GM19023 (cell line): ENCODE measurements around the gene CABLES2.
"Not testable (repeated sequence)": the region's sequence is repeated elsewhere in the genome, so short reads cannot be mapped to it uniquely, and the experiment has no call there.

ENCODE experiments used
- ATAC-seq: cut with Tn5 transposase; IDR thresholded peaks from one replicate; pipeline ENCODE4 v1.9.1; 2021; ENCODE audit warnings: mild to moderate bottlenecking, moderate library complexity; ENCODE audit not compliant: unreplicated experiment

CABLES2 gene

DNA sequence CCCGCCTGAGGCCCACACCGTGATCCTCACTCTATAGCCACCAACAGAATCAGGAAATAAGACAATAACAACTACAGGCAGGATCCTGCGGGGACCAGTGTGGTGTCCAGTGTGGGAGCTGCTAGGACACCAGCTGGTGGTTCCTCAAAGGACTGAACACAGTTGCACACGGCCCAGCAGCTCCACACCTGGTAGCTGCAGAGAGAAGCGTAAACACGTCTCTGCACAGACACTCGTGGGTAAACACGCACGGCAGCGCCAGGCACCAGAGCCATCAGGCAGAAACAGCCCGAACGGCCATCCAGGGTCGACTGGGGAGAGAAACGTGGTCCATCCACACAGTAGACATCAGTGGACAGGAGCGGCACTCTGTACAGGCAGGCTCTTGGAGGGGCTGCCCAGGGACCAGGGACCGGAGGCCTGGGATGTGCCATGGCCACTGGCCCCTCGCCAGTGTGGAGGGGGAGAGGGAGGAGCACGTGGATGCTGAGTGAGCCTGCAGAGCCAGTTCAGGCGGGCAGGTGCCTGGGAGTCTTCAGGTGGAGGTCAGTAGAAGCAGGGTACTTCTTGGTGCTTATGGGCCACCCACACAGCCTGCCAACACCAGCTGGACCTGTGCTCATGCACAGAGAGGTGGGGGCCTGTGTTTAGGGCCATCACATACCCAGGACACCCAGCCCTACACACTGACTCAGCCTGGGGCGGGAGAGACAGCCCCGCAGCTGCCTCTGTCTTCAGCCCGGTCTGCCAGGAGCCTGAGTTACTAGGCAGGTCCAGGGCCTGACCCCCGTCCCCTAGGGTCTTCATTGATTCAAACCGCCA is 32.5 kb downstream of the CABLES2 start:
- no peak for ATAC-seq

DNA sequence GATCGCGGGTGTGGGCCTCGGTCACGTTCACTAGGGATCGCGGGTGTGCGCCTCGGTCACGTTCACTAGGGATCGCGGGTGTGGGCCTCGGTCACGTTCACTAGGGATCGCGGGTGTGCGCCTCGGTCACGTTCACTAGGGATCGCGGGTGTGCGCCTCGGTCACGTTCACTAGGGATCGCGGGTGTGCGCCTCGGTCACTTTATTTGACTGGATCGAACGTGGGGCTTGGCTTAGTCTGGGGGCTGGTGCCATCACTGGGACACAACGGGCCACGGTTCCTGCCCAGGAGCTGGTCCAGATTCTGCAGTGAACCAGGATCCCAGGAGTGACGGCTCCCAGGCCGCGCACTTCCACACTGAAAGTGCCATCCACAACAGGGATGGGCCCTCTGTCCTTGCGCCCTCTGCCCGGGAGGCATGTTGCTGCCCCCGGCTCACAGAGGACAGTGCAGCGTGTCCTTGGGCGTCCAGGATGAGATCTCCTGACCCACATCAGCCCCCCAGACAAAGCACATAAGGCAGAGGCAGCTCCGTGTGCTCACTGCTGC is 33.4 kb downstream of the CABLES2 start:
- ATAC-seq, result not testable (repeated sequence)

DNA sequence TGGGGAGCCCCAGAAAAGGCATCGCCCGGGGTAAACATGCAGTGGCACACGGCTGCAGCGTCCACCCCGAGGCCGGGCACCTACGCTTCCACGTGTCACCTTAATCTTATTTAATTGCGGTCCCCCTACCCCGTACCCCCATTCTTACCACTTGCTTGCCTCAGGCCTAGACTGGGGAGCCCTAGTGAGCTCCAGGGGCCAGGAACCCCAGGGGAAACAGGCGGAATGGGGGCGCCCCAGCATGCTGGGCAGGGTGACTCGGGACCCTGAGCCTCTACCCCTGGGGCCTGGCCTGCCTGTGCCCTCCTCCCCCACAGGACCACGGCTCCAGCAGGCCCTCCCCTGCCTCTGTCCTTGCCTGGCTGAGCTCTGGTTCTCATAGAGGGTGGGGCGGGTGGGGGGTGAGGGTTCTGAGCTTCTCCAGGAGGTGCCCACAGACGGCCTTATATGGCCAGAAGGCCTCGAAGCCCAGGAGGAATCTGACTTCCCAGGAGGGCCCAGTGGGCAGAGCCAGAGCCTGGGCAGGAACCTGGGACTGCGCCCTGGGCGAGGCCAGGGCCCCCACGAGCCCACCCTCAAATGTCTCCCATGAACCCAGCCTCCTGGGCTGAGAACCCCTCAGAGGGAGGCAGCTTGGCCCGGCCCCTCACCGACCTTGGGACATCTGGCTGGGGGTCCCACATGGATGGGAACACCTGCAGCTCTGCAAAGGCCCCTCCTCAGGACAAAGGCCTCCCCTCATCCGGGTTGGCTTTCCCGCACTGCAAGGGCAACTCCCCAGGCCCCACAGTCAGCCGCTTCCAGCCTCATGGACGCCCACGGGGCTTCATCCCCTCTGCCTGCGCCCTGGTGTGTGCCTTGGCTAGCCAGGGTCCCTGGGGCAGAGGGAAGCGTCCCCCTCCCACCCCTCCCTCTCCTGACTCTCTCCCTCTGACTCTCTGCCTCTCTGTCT is 34.8 kb downstream of the CABLES2 start:
- no peak for ATAC-seq

DNA sequence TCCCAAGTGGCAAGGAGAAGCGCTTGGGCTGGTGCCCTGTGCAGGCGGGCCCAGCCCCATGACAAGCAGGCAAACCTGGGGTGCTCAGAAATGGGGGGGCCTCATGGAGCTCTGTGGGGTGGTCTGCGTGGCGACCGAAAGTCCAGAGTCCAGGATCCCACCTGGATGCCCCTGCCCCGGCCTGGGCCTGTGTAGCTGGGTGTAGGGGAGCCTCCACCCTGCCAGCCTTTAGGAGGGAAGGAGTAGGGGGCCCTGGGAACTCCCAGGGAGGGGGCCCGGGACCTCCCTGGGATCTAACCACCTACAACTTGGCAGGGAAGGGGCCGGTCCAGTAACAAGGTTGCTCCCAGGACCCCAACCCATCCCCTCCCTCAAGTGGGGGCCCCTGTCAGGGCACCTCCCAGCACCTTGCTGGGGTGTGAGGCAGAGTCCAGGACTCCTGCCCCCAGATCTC is 35.5 kb downstream of the CABLES2 start:
- no peak for ATAC-seq

DNA sequence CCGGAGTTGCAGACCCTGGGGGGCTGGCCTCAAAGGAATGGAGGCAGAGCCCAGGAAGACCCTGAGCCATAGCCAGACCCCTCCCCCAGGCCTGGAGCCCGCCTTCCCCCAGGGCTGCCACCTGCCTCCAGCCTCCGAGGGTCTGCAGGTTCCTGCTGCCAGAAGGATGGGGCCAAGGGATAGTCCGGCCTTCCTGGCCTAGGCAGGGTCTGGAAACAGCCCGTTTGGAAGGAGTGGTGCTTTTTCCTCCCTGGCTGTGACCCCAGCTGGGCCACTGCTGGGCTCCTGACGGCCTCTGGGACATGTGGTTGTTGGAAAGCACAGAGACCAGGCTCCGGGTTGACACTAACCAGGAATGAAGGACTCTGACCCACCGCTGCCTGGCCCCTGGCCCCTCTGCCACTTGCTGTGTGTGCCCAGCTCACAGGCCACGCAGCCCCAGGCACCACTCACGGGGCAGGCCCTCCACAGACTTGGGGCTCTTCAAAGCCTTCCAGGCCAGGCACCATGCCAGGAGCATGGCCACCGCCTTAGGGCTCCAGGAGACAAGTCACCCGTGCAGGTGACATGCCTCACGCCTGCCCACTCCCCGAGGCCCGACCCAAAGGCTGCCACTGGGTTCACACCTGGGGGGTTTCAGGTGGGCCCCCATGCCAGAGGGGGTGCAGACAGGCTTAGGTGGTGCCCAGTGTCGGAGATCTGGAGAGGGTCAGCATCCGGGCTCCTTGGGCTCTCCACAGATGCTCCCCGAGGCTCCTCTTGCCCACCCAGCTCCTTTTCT is 36.1 kb downstream of the CABLES2 start:
- ATAC-seq, result no peak

DNA sequence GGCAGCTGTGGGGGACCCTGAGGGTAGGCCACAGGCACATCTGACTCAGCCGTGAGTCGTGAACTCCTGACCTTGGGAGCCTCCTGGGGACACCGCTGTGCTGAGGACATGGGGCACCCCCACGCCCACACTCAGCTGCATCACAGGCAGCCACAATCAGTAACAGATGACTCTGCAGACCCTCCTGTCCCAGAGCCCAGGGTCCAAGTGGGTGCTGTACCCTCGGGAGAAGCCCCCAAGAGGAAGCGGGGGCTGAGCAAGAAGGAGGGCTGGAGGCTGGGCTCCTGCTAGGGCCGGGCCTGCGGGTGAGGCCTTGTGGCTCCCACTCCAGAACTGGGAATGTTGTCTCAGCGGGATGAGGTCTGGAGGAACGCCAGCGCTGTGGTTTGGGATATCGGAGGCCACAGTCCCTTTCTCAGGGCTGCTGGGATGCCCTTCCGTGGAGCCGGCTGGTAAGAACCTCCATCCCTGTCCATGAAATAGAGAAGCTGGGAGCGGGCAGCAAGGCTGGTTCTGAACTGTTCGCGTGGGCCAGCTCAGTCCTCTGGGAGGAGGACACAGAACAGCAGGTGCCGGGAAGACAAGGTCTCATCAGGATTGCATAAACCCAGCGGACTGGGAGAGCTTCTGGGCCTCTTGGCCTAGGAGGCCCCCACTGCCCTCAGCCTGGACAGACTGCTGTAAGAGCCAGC is 36.8 kb downstream of the CABLES2 start:
- no peak for ATAC-seq

DNA sequence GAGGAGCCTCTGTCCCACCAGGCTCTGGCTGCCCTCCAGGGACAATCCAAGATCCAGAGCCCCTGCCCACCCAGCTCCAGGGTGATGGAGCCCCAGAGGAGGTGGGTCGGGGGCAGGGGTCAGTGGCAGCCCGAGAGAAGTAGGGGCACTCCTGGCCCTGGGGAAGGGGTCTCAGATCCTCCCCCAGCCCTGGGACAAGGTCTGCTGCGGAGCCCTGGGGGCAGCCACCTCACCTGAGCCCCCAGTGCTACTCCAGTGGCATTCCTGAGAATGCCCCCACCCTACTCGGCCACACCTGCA is 37.3 kb downstream of the CABLES2 start:
- ATAC-seq, result no peak

DNA sequence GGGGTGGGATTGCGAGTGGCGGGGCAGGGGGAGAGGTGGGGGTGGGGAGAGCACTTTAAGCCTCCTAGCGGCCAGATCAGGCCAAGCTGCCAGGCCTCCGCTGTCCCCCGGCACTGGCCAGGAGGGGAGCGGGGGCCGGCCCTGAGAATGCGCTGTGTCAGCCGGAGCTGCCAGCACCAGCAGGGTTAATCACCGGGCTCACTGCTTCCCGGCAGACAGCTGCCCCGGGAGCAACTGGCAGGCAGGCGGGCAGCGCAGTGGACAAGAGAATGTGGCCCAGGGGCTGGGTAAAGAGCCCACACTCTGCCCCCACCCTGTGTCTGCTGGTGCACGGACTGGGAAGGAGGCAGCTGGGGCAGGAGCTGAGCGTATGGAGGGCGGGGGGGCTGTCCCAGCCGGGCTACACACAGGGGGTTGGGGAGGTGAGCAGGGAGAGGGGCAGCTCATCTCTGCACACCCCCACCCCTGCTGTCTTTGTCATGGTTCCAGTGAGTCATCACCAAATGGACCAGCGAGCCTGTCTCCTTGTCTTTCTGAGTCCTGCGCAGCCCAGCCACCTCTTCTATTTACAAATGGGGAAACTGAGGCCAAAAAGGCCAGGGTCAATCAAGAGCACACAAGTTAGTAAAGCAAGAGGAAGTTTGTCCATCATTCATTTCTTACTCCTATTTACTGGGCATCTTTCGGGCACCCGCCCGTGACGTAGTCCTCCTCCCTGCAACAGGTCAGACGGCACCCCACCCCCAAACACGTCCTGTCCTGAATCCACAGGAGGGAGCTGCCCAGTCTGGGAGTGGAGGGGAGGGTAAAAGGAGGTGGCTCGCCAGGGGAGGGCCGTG is 37.9 kb downstream of the CABLES2 start:
- no peak for ATAC-seq

DNA sequence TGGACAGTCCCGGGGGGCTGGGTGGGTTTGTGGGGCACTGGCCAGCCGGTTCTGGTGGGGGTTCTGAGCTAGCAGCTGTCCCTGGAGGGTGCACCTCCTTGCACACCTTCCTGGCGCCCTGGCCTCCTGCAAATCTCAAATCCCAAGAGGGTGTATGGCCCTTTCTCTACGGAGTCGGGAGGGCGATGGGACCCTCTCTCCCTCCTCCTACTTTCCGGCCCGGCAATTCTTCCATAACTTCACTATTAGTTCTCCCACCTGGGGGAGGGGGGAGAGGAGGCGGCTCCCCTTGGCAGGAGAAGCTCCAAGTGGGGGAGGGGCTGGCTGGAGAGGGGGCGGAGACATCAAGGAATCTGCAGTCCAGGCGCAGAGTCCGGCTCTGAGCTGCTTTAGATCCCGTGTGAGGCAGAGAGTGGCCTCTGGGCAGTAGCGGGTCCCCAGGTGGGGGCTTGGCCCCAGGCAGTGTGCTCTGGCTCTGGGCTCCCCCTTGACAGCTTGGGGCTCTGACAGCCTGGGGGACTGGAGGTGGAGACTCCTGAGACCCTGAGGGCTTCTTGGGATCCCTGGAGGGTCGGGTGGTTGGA is 38.6 kb downstream of the CABLES2 start:
- no peak for ATAC-seq

DNA sequence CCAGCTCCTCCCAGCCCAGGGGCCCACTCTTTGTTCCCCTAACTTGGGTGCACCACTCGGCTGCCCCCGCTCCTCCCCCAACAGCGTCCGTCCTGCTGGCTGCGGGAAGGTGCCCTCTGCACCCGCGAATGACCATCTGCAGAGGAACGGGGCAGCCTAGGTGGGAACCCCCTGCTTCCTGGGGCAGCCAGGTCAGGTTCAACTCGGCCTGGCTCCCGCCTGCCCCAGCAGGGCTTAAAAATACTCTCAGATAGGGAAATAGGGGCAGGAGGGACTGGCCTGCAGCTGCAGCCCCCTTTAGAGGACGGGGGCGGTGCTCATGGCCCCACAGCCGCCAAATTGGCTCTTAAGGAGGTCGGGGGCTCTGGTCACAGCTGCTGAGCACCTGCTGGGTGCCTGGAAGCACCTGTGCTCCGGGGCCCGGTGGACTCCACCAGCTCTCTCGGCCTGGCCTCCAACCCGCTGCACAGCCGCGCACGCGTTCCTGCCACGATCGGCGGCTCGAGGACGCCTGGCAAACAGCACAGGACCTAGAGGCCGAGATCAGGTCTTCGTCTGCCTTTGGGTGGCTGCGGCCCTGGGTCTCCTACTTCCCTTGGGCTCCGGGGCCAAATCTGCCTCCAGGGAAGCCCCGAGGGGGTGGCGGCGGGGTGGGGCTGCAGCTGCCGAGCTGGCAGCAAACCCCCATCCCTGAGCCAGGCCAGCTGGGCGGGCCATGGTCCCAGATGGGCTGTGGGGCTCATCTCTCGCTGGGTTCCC is 39.3 kb downstream of the CABLES2 start:
- no peak for ATAC-seq

DNA sequence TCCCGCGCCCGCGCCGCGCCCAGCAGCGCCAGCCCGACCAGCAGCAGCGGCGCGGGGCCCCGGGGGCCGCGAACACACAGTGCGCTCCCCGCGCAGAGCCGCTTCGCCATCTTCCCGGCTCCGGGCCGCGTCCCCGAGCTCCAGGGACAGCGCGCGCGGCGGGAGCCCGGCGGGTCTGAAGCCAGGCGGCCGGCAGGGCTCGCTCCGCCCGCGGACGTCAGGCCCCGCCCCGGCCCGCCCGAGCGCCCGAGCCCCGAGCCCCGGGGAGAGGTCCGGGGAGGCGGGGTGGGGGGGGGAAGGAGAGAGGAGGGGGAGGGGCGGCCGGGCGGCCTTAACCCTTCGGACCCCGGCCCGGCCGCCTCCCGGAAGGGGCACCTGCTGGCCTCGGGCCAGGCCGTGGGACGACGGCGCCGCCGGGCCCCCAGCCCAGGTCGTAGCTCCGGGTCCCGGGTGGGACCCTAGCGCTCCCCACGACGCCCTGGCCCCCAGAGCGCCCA is 39.9 kb downstream of the CABLES2 start, which contains the start of gene LAMA5:
Gene LAMA5 (minus strand): TSS at position 177 of the 497 bp plus-strand sequence. CDS start 67 bp downstream, at position 110.
- no peak for ATAC-seq

DNA sequence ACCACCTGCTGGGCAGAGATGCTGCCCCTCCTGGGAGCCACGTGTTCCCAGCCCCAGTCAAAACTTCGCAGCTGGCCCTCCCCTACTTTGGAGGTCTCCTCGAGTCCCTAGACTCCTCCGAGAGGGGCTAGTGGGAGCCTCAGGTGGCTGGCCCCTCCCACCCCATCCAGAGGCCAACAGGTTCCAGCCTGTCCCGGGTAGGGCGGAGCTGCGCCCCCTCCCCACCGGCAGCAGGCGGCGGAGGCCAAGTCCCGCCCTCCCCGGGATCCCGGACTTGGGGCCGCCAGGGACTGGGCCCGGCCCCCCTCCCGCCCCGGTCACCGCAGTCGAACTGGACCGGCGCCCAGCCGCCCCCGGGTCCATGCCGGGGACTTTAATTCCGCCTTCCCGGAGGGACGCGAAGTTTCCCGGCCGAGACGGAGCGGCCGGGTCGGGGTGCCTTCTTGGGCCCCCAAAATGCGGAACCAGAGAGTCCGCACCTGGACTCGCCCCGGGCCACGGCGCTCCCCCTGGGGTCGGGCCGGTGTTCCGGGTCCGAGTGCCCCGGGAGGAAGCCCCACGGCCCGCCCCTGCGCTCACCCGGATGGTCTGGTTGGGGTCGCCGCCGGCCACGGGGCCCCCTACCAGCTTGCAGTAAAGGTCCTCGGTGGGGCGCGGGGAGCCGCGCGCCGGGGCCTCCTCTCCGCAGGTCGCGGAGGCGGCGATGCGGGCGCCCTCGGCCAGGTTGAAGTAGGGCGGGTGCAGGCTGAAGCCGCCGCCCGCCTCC is 40.5 kb downstream of the CABLES2 start:
- ATAC-seq, result no peak

DNA sequence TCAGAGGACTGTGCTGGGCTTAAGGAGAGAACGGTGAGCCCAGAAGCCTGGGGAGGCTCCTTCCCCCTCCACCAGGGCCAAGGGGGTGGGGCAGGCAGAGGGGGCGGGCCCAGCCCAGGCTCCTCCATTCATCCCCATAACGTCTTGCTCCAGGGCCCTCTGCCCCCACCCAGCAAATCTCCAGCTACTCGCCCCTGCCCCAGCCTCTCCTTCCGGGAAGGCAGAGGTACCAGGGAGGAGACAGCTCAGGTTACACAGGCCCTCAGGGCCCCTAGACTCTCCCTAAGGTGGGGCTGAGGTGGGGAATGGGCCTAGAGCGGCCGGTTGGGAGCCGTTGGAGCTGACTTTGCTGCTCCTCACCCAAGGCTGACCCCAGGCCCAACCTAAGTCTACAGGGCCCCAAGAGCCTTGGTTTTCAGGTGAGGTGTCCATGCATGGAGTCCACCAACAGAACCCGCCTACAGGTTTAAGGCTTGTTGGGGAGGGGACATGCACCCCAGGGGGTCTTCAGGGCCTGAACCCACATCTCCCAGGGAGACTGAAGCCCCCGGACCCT is 41.2 kb downstream of the CABLES2 start:
- ATAC-seq, result no peak

DNA sequence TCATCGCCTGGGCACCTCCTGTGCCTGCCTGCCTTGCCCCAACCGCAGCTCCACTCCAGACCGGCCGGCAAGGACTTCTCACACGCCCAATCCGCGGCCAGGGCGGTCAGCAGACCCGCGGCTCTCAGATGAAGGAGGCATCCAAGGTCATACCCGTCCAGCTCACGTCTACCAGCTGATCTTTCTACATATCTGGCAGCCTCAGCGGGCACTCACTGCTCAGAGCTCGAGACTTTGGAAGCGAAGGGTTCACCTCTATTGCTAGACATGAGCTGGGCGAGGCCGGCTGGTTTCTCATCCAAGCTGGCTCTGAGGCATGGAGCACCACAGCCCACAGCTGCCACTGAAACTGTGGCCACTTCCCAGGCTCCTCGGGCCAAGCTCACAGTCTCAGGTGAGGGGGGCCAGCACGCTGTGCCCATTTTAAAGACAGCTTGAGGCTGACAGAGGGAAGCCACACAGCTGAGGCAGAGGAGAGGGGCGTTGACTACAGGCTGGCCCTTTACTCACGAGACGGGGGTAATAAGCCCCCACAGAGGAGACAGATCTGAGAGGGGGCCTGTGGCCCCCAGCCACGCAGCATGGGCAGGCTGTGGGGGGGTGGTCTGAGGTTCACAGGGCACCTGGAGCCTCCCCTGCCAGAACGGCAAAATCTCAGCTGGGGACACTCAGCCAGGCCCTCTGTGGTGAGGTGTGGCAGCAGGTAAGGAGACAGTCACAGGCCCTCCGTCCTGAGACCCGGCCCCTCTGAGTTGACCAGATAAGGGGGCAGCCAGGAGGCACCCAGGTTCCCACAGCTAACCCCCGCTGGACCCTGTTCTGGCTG is 42.0 kb downstream of the CABLES2 start:
- no peak for ATAC-seq

DNA sequence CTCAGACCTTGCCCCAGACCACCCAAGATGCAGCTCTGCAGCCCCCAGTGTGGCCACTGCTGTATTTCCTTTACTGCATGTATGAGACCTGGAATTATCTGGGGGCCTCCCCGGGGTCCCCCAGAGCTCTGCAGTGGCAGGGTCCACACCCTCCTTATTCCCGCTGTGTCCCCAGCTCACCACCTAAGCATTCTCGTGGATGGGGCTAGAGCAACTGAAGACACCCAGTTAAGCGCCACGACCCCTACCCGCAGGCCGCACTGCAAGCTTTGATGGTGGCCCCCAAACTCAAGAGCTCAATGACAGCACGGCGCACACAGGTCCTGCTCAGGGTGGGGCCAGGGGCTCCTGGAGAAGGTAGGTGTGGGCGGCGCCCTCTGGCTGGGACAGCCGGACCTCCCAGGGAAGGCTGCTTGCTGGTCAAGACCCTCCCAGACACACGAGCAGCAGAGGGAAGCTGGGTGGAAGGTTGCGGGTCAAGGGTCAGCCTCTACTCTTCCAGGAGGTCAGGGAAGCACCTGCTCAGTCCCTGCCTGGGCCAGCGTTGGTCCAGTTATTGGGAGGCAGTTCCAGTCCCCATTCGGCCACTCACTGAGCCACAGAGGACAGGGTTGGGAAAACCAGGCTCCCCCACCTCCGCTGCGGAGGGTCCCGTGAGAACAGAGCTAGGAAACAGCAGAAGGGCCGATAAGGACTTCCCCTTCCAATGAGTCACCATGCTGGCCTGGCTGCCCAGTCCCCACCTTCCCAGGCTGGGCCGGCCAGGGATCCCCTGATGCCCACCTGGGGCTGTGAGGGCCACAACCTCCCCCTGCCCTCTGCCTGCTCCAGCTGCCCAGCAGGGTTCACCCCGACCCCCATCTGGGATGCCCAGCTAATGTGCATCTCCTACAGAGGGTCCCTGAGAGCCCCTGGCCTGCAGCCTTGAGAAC is 42.9 kb downstream of the CABLES2 start:
- ATAC-seq, result no peak
